Small intestine (tissue), 7 donors: Measurements from ENCODE around the gene BCL10. TPM values are rescaled to one million over a fixed set of nuclear protein-coding genes. Genes with fewer than 3 reads are reported as not detected.

ENCODE experiments used
- DNase-seq, 2 donors: peaks; one replicate each; pipeline versions ENCODE4 v3.0.0 to v3.0.0-alpha.2; 2013
- FAIRE-seq: peaks from 2 replicates; lab custom pipeline; 2012; peaks lifted over from hg19 to GRCh38; lab: Jason Lieb, UNC
- H3K27ac ChIP-seq, 3 donors: one replicate each; pipeline ENCODE4 v1.5.1; 2013; ENCODE audit warnings: low read length in 2 of 3, mild to moderate bottlenecking in 2 of 3, control low read depth in 1 of 3, inconsistent platforms in 1 of 3, low read depth in 1 of 3, moderate library complexity in 1 of 3
- H3K27me3 ChIP-seq, 3 donors: one replicate each; pipeline ENCODE4 v1.6.1; 2013; ENCODE audit warnings: low read length in 3 of 3, inconsistent platforms in 1 of 3; ENCODE audit not compliant: control insufficient read depth in 3 of 3, insufficient read depth in 3 of 3
- H3K36me3 ChIP-seq, 3 donors: one replicate each; pipeline ENCODE4 v1.6.1; 2013; ENCODE audit warnings: low read length in 3 of 3, inconsistent platforms in 1 of 3, low read depth in 1 of 3, mild to moderate bottlenecking in 1 of 3, moderate library complexity in 1 of 3; ENCODE audit not compliant: control insufficient read depth in 3 of 3, insufficient read depth in 2 of 3
- H3K4me1 ChIP-seq, 3 donors: one replicate each; pipeline ENCODE4 v1.6.1; 2013; ENCODE audit warnings: low read length in 2 of 3, inconsistent platforms in 1 of 3, low read depth in 1 of 3, mild to moderate bottlenecking in 1 of 3, moderate library complexity in 1 of 3; ENCODE audit not compliant: control insufficient read depth in 3 of 3, insufficient read depth in 2 of 3
- H3K4me3 ChIP-seq, 3 donors: one replicate each; pipeline ENCODE4 v1.5.1; 2013; ENCODE audit warnings: low read length in 3 of 3, control low read depth in 1 of 3, inconsistent platforms in 1 of 3, low read depth in 1 of 3, mild to moderate bottlenecking in 1 of 3, moderate library complexity in 1 of 3
- H3K9me3 ChIP-seq, 2 donors: one replicate each; pipeline ENCODE4 v1.6.1; 2013; ENCODE audit warnings: low read depth in 1 of 2, low read length in 1 of 2; ENCODE audit not compliant: control insufficient read depth in 2 of 2, insufficient read depth in 1 of 2
- WGBS, 3 donors: extraction: QIAGEN DNeasy Blood & Tissue Kit; methylation state at CpG; one replicate each; pipeline ENCODE4 v1.1.7; 2013; 5-methylcytosine and 5-hydroxymethylcytosine counted together
- polyA plus RNA-seq, 4 donors: library from polyadenylated mRNA; stranded (reverse) in 3 of 4; unstranded in 1 of 4; fragments of 200-250 nt in 3 of 4; fragments of 120-200 nt in 1 of 4; gene quantifications; one replicate each; pipeline versions ENCODE4 v1.2.1 to v1.2.3, GENCODE V29; 2013
- donor health status: healthy with polysubstance abuse.
- donor health status: control.
- donor health status: control.
- donor health status: Bipolar disorder and iron deficiency.
- donor health status: healthy.

The BCL10 gene
- polyA plus RNA-seq, 4 donors = 16.3 to 31.2 (median 17.8) TPM

- DNase-seq (peak in 1 of 2 donors; percentile 69), FAIRE-seq (no peak)
- H3K36me3 ChIP-seq = peaks cover 10 to 25% (median 21%) of the 10 kb centered on the region in 3 donors
Observed at GRCh38 chr1:85268801-85269585, 7.4 kb downstream of the BCL10 start.

GRCh38 chr1:85267313-85267712 is 9.1 kb downstream of the BCL10 start:
- peaks cover 10 to 25% (median 21%) of the 10 kb centered on the region in 3 donors for H3K36me3 ChIP-seq
- no peak for DNase-seq

More at GRCh38 chr1:85268801-85269585, 7.4 kb downstream of the BCL10 start:
- Histone ChIP-seq H3K27me3 (no peaks in the 10 kb centered on the region), H3K27ac (peak overlapping the region in 1 of 3 donors; percentile 73), H3K4me3 (no peak overlapping the region), H3K4me1 (peaks cover 6 to 33% (median 7%) of the 10 kb centered on the region in 3 donors), H3K9me3 (no peaks in the 10 kb centered on the region)
- 78 to 86% (median 80%) methylated on average over 5 of the region's 5 CpGs for WGBS, 3 donors

GRCh38 chr1:85264150-85264549 is 12.3 kb downstream of the BCL10 start:
- no peak for FAIRE-seq
- peaks cover 0 to 13% of the 10 kb centered on the region in 2 donors for H3K9me3 ChIP-seq
- H3K4me1 ChIP-seq = peaks cover 0 to 17% (median 0%) of the 10 kb centered on the region in 3 donors
- H3K27ac ChIP-seq = peak overlapping the region in 1 of 3 donors; percentile 6
- H3K4me3 ChIP-seq = no peak overlapping the region
- H3K36me3 ChIP-seq = peaks cover 6 to 19% (median 11%) of the 10 kb centered on the region in 3 donors
- WGBS, 3 donors = 60 to 87% (median 65%) methylated on average over 2 of the region's 2 CpGs
- no peaks in the 10 kb centered on the region for H3K27me3 ChIP-seq
- DNase-seq = no peak

More at GRCh38 chr1:85267313-85267712, 9.1 kb downstream of the BCL10 start:
- Histone ChIP-seq H3K27me3 (no peaks in the 10 kb centered on the region), H3K9me3 (peaks cover 0 to 7% of the 10 kb centered on the region in 2 donors), H3K4me3 (no peak overlapping the region), H3K4me1 (peaks cover 0 to 38% (median 4%) of the 10 kb centered on the region in 3 donors), H3K27ac (no peak overlapping the region)
- FAIRE-seq = no peak
- 93 to 97% (median 95%) methylated on average over 2 of the region's 2 CpGs for WGBS, 3 donors

- peak in 1 of 2 donors; percentile 56 for DNase-seq
- peak overlapping the region in 1 of 3 donors; percentile 1 for H3K27ac ChIP-seq
Observed at GRCh38 chr1:85262985-85263384, 13.4 kb downstream of the BCL10 start.

GRCh38 chr1:85259912-85260274 is 16.5 kb downstream of the BCL10 start:
- no peak for FAIRE-seq
- no peak for DNase-seq
- peak overlapping the region in 1 of 3 donors; percentile 80 for H3K4me3 ChIP-seq
- H3K4me1 ChIP-seq = peaks cover 2 to 23% (median 4%) of the 10 kb centered on the region in 3 donors
- 36 to 46% (median 45%) methylated on average over 7 of the region's 7 CpGs for WGBS, 3 donors
- H3K36me3 ChIP-seq = peaks cover 0 to 9% (median 3%) of the 10 kb centered on the region in 3 donors
- peak overlapping the region in 2 of 3 donors; percentile 62 to 84 for H3K27ac ChIP-seq
- no peaks in the 10 kb centered on the region for H3K27me3 ChIP-seq
- peaks cover 0 to 13% of the 10 kb centered on the region in 2 donors for H3K9me3 ChIP-seq

More at GRCh38 chr1:85262985-85263384, 13.4 kb downstream of the BCL10 start:
- peaks cover 3 to 11% (median 9%) of the 10 kb centered on the region in 3 donors for H3K36me3 ChIP-seq
- no peak for FAIRE-seq
- no peaks in the 10 kb centered on the region for H3K27me3 ChIP-seq
- H3K4me3 ChIP-seq = no peak overlapping the region
- H3K9me3 ChIP-seq = peaks cover 0 to 13% of the 10 kb centered on the region in 2 donors
- H3K4me1 ChIP-seq = peaks cover 2 to 16% (median 4%) of the 10 kb centered on the region in 3 donors

- no peak for FAIRE-seq
- Histone ChIP-seq H3K36me3 (peaks cover 0 to 9% (median 1%) of the 10 kb centered on the region in 3 donors), H3K4me1 (peaks cover 2 to 23% (median 4%) of the 10 kb centered on the region in 3 donors), H3K4me3 (peak within 1 kb of the TSS; percentile 80 to 99 (median 98)), H3K9me3 (peaks cover 0 to 13% of the 10 kb centered on the region in 2 donors), H3K27ac (peak within 1 kb of the TSS; percentile 35 to 84 (median 76)), H3K27me3 (no peaks in the 10 kb centered on the region)
- DNase-seq = peak; percentile 89 to 96
- 0 to 1% (median 0%) methylated on average over 57 to 65 of the region's 65 CpGs for WGBS, 3 donors
Observed at GRCh38 chr1:85259118-85259911, 17.1 kb downstream of the BCL10 start, which contains the start of gene C1orf52. Gene C1orf52 (minus strand): TSS chr1:85259662. CDS start chr1:85259633, 29 bp downstream.

- DNase-seq (peak in 1 of 2 donors; percentile 47), FAIRE-seq (no peak)
- Histone ChIP-seq H3K9me3 (peaks cover 0 to 13% of the 10 kb centered on the region in 2 donors), H3K36me3 (peaks cover 1 to 11% (median 2%) of the 10 kb centered on the region in 3 donors), H3K4me3 (peak overlapping the region; percentile 80 to 99 (median 98)), H3K4me1 (peaks cover 2 to 23% (median 4%) of the 10 kb centered on the region in 3 donors), H3K27ac (no peak overlapping the region), H3K27me3 (no peaks in the 10 kb centered on the region)
- 2 to 6% (median 5%) methylated on average over 19 of the region's 19 CpGs for WGBS, 3 donors
Observed at GRCh38 chr1:85258536-85259117, 17.8 kb downstream of the BCL10 start.
